Cardiac muscle cell (in vitro differentiated cells and primary cell): ENCODE results near the gene DNAJA4. TPM values are rescaled to one million over a fixed set of nuclear protein-coding genes. Genes with fewer than 3 reads are reported as not detected.

Source experiments
- DNase-seq, 2 donors: peaks; one replicate each; pipeline versions ENCODE4 v3.0.0 to v3.0.0-alpha.2; 2010 to 2017; ENCODE audit warnings: low read depth in 1 of 2, low spot score in 1 of 2
- H3K27ac ChIP-seq: fragments of 200-600 bp; sonication (generic); 2 replicates; pipeline ENCODE4 v1.5.1; 2016
- H3K27me3 ChIP-seq: fragments of 200-600 bp; sonication (generic); 2 replicates; pipeline ENCODE4 v1.6.0; 2016; ENCODE audit warnings: control low read depth
- H3K36me3 ChIP-seq: fragments of 200-600 bp; sonication (generic); 2 replicates; pipeline ENCODE4 v1.5.1; 2016; ENCODE audit warnings: control low read depth
- H3K4me1 ChIP-seq: fragments of 200-600 bp; sonication (generic); 2 replicates; pipeline ENCODE4 v1.8.1; 2017; ENCODE audit warnings: low read depth, mild to moderate bottlenecking, mixed run types
- H3K4me3 ChIP-seq: fragments of 200-600 bp; sonication (generic); 2 replicates; pipeline ENCODE4 v1.5.1; 2016; ENCODE audit warnings: mild to moderate bottlenecking
- H3K9me3 ChIP-seq: fragments of 200-600 bp; sonication (generic); 2 replicates; pipeline ENCODE4 v1.5.1; 2017; ENCODE audit warnings: low read depth, mild to moderate bottlenecking, control low read depth
- CTCF ChIP-seq: IDR thresholded peaks from 2 replicates; pipeline ENCODE4 v1.5.1; 2012; ENCODE audit warnings: low read depth, mild to moderate bottlenecking, low read length
- polyA plus RNA-seq: library from polyadenylated mRNA; unstranded; fragments of >200 nt; fragmentation: Nextera tagmentation; extraction: Ambion mirVana; gene quantifications from 2 replicates; pipeline ENCODE4 v1.2.1, GENCODE V29; 2016
- total RNA-seq: library from RNA; depleted of rRNA; stranded (reverse); fragments of >200 nt; gene quantifications from 2 replicates; pipeline ENCODE4 v1.2.3, GENCODE V29; 2016

Gene DNAJA4
- total and polyA plus RNA-seq, 2 experiments from 2014 or later: 3.2 to 3.4 TPM

- no peak for DNase-seq
- Histone ChIP-seq H3K4me3 (no peak overlapping the region), H3K4me1 (no peaks in the 10 kb centered on the region), H3K9me3 (no peaks in the 10 kb centered on the region), H3K27me3 (no peaks in the 10 kb centered on the region), H3K27ac (no peak overlapping the region), H3K36me3 (no peaks in the 10 kb centered on the region)
- no peak for TF ChIP-seq CTCF
Observed at GRCh38 chr15:78322724-78323521, 58.6 kb downstream of the DNAJA4 start.

- Histone ChIP-seq H3K9me3 (no peaks in the 10 kb centered on the region), H3K4me3 (no peak overlapping the region), H3K27ac (no peak overlapping the region), H3K4me1 (no peaks in the 10 kb centered on the region), H3K27me3 (no peaks in the 10 kb centered on the region), H3K36me3 (no peaks in the 10 kb centered on the region)
- no peak for DNase-seq
- no peak for TF ChIP-seq CTCF
Observed at GRCh38 chr15:78323693-78324092, 59.3 kb downstream of the DNAJA4 start.

GRCh38 chr15:78324144-78324543 is 59.8 kb downstream of the DNAJA4 start:
- TF ChIP-seq CTCF: no peak
- no peak overlapping the region for H3K27ac ChIP-seq
- no peak overlapping the region for H3K4me3 ChIP-seq
- H3K4me1 ChIP-seq: no peaks in the 10 kb centered on the region
- H3K9me3 ChIP-seq: no peaks in the 10 kb centered on the region
- no peaks in the 10 kb centered on the region for H3K36me3 ChIP-seq
- H3K27me3 ChIP-seq: no peaks in the 10 kb centered on the region
- no peak for DNase-seq

DNA sequence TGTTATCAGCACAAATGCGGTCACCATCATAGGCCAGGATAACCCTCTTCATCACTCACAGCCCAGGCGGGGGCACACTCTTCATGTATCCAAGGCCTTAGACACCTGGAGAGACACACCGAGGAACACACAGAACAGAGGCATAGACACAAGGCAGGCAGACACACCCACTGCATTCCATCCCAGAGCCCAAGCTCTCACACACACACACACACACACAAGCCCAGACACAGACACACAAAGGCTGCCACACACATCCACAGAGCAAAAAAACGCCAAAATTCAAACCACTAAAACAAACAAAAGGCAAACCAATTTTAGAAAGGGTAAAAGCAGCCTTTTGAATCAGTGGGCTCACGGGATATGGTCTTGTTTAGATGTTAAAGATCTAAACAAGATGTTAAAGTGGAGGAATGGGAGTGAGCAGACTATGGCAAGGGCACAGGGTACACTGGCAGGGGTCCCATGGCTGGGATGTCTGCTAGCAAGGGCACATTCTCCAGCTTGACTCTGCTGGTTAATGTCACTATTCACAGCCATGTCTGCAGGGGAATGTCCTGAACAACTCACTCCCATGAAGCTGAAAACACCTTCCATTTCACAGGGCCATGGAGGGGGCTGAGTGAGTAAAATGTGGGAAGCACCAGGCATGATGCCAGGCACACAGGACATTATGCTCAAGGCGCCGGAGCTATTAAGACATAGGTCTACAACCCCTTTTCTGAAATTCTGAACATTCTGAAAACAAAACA is 60.9 kb downstream of the DNAJA4 start:
- Histone ChIP-seq H3K4me3 (no peak overlapping the region), H3K9me3 (no peaks in the 10 kb centered on the region), H3K36me3 (no peaks in the 10 kb centered on the region), H3K4me1 (no peaks in the 10 kb centered on the region), H3K27me3 (no peaks in the 10 kb centered on the region), H3K27ac (no peak overlapping the region)
- peak in 1 of 2 donors; percentile 33 for DNase-seq
- no peak for TF ChIP-seq CTCF

DNA sequence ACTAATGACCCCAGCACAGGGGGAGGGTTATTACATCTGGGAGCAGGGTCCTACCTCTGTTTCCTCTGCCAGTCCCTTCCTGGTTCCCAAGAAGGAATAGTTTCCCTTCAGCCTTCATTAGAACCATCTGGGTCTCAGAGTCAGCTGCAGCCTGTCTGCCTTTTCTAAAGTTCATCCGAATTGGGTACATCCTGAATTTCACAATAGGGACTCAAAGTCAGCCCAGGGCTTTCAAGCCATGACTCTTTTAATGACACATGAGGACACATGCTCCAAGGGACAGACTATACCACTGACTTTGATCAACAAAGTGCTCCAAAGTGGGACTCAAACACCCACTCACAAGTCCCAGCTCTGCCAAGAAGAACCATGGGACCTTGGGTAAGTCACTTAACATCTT is 63.1 kb downstream of the DNAJA4 start:
- Histone ChIP-seq H3K27me3 (no peaks in the 10 kb centered on the region), H3K27ac (no peak overlapping the region), H3K9me3 (no peaks in the 10 kb centered on the region), H3K4me1 (no peaks in the 10 kb centered on the region), H3K4me3 (no peak overlapping the region), H3K36me3 (no peaks in the 10 kb centered on the region)
- DNase-seq: no peak
- TF ChIP-seq CTCF: no peak
